Testis (tissue), 3 donors: Measurements from ENCODE around the gene EMD. TPM values are rescaled to one million over a fixed set of nuclear protein-coding genes. Genes with fewer than 3 reads are reported as not detected.
A peak's percentile ranks its signal among the peaks of the same experiment; 100 is the strongest.
"Not testable (repeated sequence)": the region's sequence is repeated elsewhere in the genome, so short reads cannot be mapped to it uniquely, and the experiment has no call there.

Experiments
- DNase-seq: peaks from one replicate; pipeline ENCODE4 v3.0.0-alpha.2; 2019
- H3K27ac ChIP-seq, 2 donors: fragments of 200-600 bp; sonication (generic); one replicate each; pipeline ENCODE4 v1.5.1; 2019
- H3K27me3 ChIP-seq: fragments of 200-600 bp; sonication (generic); one replicate; pipeline ENCODE4 v1.5.1; 2019
- H3K36me3 ChIP-seq: fragments of 200-600 bp; sonication (generic); one replicate; pipeline ENCODE4 v1.5.1; 2017; ENCODE audit warnings: low read depth; ENCODE audit errors: missing control alignments
- H3K4me1 ChIP-seq: fragments of 200-600 bp; sonication (generic); one replicate; pipeline ENCODE4 v1.5.1; 2019
- H3K4me3 ChIP-seq, 2 donors: fragments of 200-600 bp; sonication (generic); one replicate each; pipeline ENCODE4 v1.5.1; 2017 to 2019
- H3K9me3 ChIP-seq: fragments of 200-600 bp; sonication (generic); one replicate; pipeline ENCODE4 v1.5.1; 2017
- CTCF ChIP-seq, 3 experiments: fragments of 450-650 bp in 2 of 3; fragments of 200-600 bp in 1 of 3; sonication (generic) in 1 of 3; IDR thresholded peaks; one replicate each; pipeline ENCODE4 v1.5.1; 2016 to 2019; ENCODE audit warnings: antibody characterized with exemption in 3 of 3, mild to moderate bottlenecking in 2 of 3, moderate library complexity in 1 of 3
- POLR2A ChIP-seq: fragments of 450-650 bp; IDR thresholded peaks from one replicate; pipeline ENCODE4 v1.6.1; 2017; ENCODE audit warnings: antibody characterized with exemption, mild to moderate bottlenecking, moderate library complexity
- WGBS, 2 donors: methylation state at CpG; one replicate each; pipeline ENCODE4 v1.1.5; 2018; 5-methylcytosine and 5-hydroxymethylcytosine counted together
- intact Hi-C: fragments of 100-400 bp; cut with DNase I; formaldehyde crosslinking; loops from one replicate; pipeline ENCODE4 v1.15.1; 2023; ENCODE audit warnings: low total_unique reads
- polyA plus RNA-seq: library from polyadenylated mRNA; stranded (reverse); fragments of 350-450 nt; fragmentation: Illumina TruSeq; extraction: RNeasy Lipid Tissue Mini Kit (QIAGEN cat#74804); gene quantifications from one replicate; pipeline ENCODE4 v1.2.3, GENCODE V29; 2014; ENCODE audit warnings: low read depth, low replicate concordance; ENCODE audit not compliant: insufficient read depth
- total RNA-seq, 2 donors: library from RNA; depleted of rRNA; stranded (reverse); fragments of >200 nt; gene quantifications; one replicate each; pipeline ENCODE4 v1.2.3, GENCODE V29; 2016

Gene EMD
- total and polyA plus RNA-seq, 3 donors from 2014 or later: 65.6 to 74.2 (median 69.6) TPM

- TF ChIP-seq CTCF (IDR thresholded peaks at IDR 0.05) (no peak), POLR2A (no peak)
- 13 to 56% methylated on average over 3 to 31 of the region's 53 CpGs for WGBS, 2 donors
- Histone ChIP-seq H3K27me3 (no peaks in the 10 kb centered on the region), H3K36me3 (no peaks in the 10 kb centered on the region), H3K9me3 (no peaks in the 10 kb centered on the region), H3K27ac (peak overlapping the region; percentile 91 to 95), H3K4me3 (peak overlapping the region; percentile 74 to 86), H3K4me1 (no peaks in the 10 kb centered on the region)
- intact Hi-C loops: no loop called here
- peak; percentile 55 for DNase-seq
Observed at GRCh38 chrX:154396973-154397887, 18.1 kb downstream of the EMD start.

GRCh38 chrX:154397888-154398667, 19.0 kb downstream of the EMD start, which contains the start of gene RPL10:
RPL10 (plus strand) TSS chrX:154398377; CDS start chrX:154398520, 143 bp downstream.
- H3K27ac ChIP-seq: peak within 1 kb of the TSS; percentile 91 to 95
- H3K4me1 ChIP-seq: no peaks in the 10 kb centered on the region
- WGBS, 2 donors: 0% methylated on average over 14 to 19 of the region's 69 CpGs
- H3K36me3 ChIP-seq: no peaks in the 10 kb centered on the region
- H3K27me3 ChIP-seq: no peaks in the 10 kb centered on the region
- H3K9me3 ChIP-seq: no peaks in the 10 kb centered on the region
- intact Hi-C loops: no loop called here
- peak within 1 kb of the TSS; percentile 74 to 86 for H3K4me3 ChIP-seq
- peak; percentile 94 for DNase-seq
- TF ChIP-seq POLR2A: peak; percentile 23
- TF ChIP-seq CTCF (IDR thresholded peaks at IDR 0.05): no peak

GRCh38 chrX:154398668-154399526, 19.8 kb downstream of the EMD start:
- H3K4me1 ChIP-seq: no peaks in the 10 kb centered on the region
- peak; percentile 87 for DNase-seq
- H3K4me3 ChIP-seq: peak overlapping the region; percentile 74 to 86
- no peaks in the 10 kb centered on the region for H3K27me3 ChIP-seq
- intact Hi-C loops: no loop called here
- no peaks in the 10 kb centered on the region for H3K36me3 ChIP-seq
- no peaks in the 10 kb centered on the region for H3K9me3 ChIP-seq
- peak overlapping the region; percentile 91 to 95 for H3K27ac ChIP-seq
- 1 to 2% methylated on average over 34 to 46 of the region's 49 CpGs for WGBS, 2 donors
- TF ChIP-seq CTCF (IDR thresholded peaks at IDR 0.05) (peak; percentile 64 to 92 (median 85)), POLR2A (no peak)

GRCh38 chrX:154399527-154400368, 20.7 kb downstream of the EMD start:
- Histone ChIP-seq H3K27me3 (no peaks in the 10 kb centered on the region), H3K4me3 (peak overlapping the region in 1 of 2 donors; percentile 86), H3K27ac (peak overlapping the region; percentile 91 to 95), H3K9me3 (no peaks in the 10 kb centered on the region), H3K36me3 (no peaks in the 10 kb centered on the region), H3K4me1 (no peaks in the 10 kb centered on the region)
- intact Hi-C loops: no loop called here
- TF ChIP-seq CTCF (IDR thresholded peaks at IDR 0.05): no peak
- no peak for TF ChIP-seq POLR2A
- no peak for DNase-seq
- WGBS, 2 donors: 38 to 53% methylated on average over 5 to 14 of the region's 14 CpGs

GRCh38 chrX:154400369-154400817, 21.3 kb downstream of the EMD start:
- H3K4me3 ChIP-seq, intact Hi-C loops: not testable (repeated sequence)

More at GRCh38 chrX:154400369-154400817, 21.3 kb downstream of the EMD start:
- H3K27ac ChIP-seq, H3K27me3 ChIP-seq, H3K4me1 ChIP-seq, H3K9me3 ChIP-seq, H3K36me3 ChIP-seq, DNase-seq: not testable (repeated sequence)
- WGBS, 2 donors: 50 to 63% methylated on average over 2 to 4 of the region's 6 CpGs
